ENCODE data around the gene DDIT3. TPM values are rescaled to one million over a fixed set of nuclear protein-coding genes. Genes with fewer than 3 reads are reported as not detected.

Gene DDIT3
- total RNA-seq, 1 experiment from 2014 or later: 3.4 TPM

- TF ChIP-seq GABPB1 (CRISPR knock-in tag; IDR thresholded peaks at IDR 0.05) (no peak), CDX4 (CRISPR knock-in tag; IDR thresholded peaks at IDR 0.05; ENCODE audit: borderline replicate concordance) (no peak), MYBL2 (CRISPR knock-in tag; IDR thresholded peaks at IDR 0.05) (no peak), USF2 (CRISPR knock-in tag; IDR thresholded peaks at IDR 0.05) (no peak), ZNF121 (CRISPR knock-in tag; IDR thresholded peaks at IDR 0.05) (no peak), PRRX2 (CRISPR knock-in tag; IDR thresholded peaks at IDR 0.05) (no peak), PREB (CRISPR knock-in tag; IDR thresholded peaks at IDR 0.05; ENCODE audit: borderline replicate concordance) (no peak), ZSCAN18 (CRISPR knock-in tag; IDR thresholded peaks at IDR 0.05) (no peak)
- Mint-ChIP-seq H3K9me3 (no peaks in the 10 kb centered on the region), H3K36me3 (peaks cover 48% of the 10 kb centered on the region), H3K27me3 (ENCODE audit: low read depth) (no peaks in the 10 kb centered on the region), H3K4me3 (no peak overlapping the region), H3K4me1 (peaks cover 10% of the 10 kb centered on the region), H3K27ac (no peak overlapping the region)
- ATAC-seq: peak; percentile 43
- no peak for DNase-seq (ENCODE audit: low spot score)
- ChIA-PET POLR2A (interaction anchor here (0.9 kb wide), 1 partner anchor 7 kb away, joined by 3 read pairs; no protein-coding TSS in a partner anchor), CTCF (interaction anchor here (1.6 kb wide), 2 partner anchors 11 to 48 kb away, joined by 4 read pairs; partner anchors contain the start of gene DCTN2)
Observed at GRCh38 chr12:57535764-57536596, 15.7 kb upstream of the DDIT3 start.

GRCh38 chr12:57534991-57535543 is 14.8 kb upstream of the DDIT3 start:
- Mint-ChIP-seq H3K27ac (no peak overlapping the region), H3K4me1 (peaks cover 9% of the 10 kb centered on the region), H3K27me3 (ENCODE audit: low read depth) (no peaks in the 10 kb centered on the region), H3K36me3 (peaks cover 52% of the 10 kb centered on the region), H3K4me3 (no peak overlapping the region), H3K9me3 (no peaks in the 10 kb centered on the region)
- CTCF ChIA-PET: interaction anchor here (1.6 kb wide), 1 partner anchor 11 kb away, joined by 4 read pairs; the partner anchor contains the start of gene DCTN2
- DNase-seq (ENCODE audit: low spot score): no peak
- ATAC-seq: no peak
- POLR2A ChIA-PET: interaction anchor here (1.1 kb wide), 1 partner anchor 11 kb away, joined by 3 read pairs; no protein-coding TSS in a partner anchor
- no peak for TF ChIP-seq EMX1 (CRISPR knock-in tag; IDR thresholded peaks at IDR 0.05)
- TF ChIP-seq ZNF219 (CRISPR knock-in tag; IDR thresholded peaks at IDR 0.05; ENCODE audit: borderline replicate concordance): no peak
- no peak for TF ChIP-seq TCF7 (CRISPR knock-in tag; IDR thresholded peaks at IDR 0.05; ENCODE audit: low read depth)
- no peak for TF ChIP-seq ZNF671 (CRISPR knock-in tag; IDR thresholded peaks at IDR 0.05)
- no peak for TF ChIP-seq RORB (CRISPR knock-in tag; IDR thresholded peaks at IDR 0.05)
- no peak for TF ChIP-seq OVOL2 (CRISPR knock-in tag; IDR thresholded peaks at IDR 0.05; ENCODE audit: borderline replicate concordance)
- no peak for TF ChIP-seq MLX (CRISPR knock-in tag; IDR thresholded peaks at IDR 0.05)
- TF ChIP-seq NR2C2 (CRISPR knock-in tag; IDR thresholded peaks at IDR 0.05): no peak
- TF ChIP-seq MYBL2 (CRISPR knock-in tag; IDR thresholded peaks at IDR 0.05): no peak
- TF ChIP-seq ZNF425 (CRISPR knock-in tag; conservative IDR thresholded peaks at IDR 0.05): no peak
- no peak for TF ChIP-seq NR1H2 (CRISPR knock-in tag; IDR thresholded peaks at IDR 0.05)
- TF ChIP-seq CREM (CRISPR knock-in tag; IDR thresholded peaks at IDR 0.05): no peak
- no peak for TF ChIP-seq FOXP1 (CRISPR knock-in tag; IDR thresholded peaks at IDR 0.05; ENCODE audit: borderline replicate concordance)
- no peak for TF ChIP-seq ESRRA (CRISPR knock-in tag; IDR thresholded peaks at IDR 0.05; ENCODE audit: borderline replicate concordance)
- TF ChIP-seq E2F4 (CRISPR knock-in tag; IDR thresholded peaks at IDR 0.05; ENCODE audit: borderline replicate concordance, low read depth): no peak

Measured in WTC11 (cell line).